PC-3 (cell line): Measurements from ENCODE around the gene TAS2R38. TPM values are rescaled to one million over a fixed set of nuclear protein-coding genes. Genes with fewer than 3 reads are reported as not detected.
"Not testable (repeated sequence)": the region's sequence is repeated elsewhere in the genome, so short reads cannot be mapped to it uniquely, and the experiment has no call there.

ENCODE experiments used
- ATAC-seq: fragments of 200-7000 bp; cut with Tn5 transposase; 2 replicates; pipeline ENCODE4 v1.9.1; 2020; ENCODE audit warnings: mild to moderate bottlenecking, moderate library complexity
- BruUV-seq: library from RNA; stranded (reverse); fragments of 400-500 nt; replicated peaks from 2 replicates; lab custom pipeline; 2021; lab: Mats Ljungman, UMichigan
- CTCF ChIA-PET: fragments of 300-600 bp; sonication (Branson Sonifier 250); formaldehyde crosslinking; loops from one replicate; lab custom pipeline; 2022; ENCODE audit warnings: antibody characterized with exemption; lab: Charles Lee
- POLR2A ChIA-PET: fragments of 300-600 bp; sonication (Branson Sonifier 250); formaldehyde crosslinking; loops from one replicate; lab custom pipeline; 2022; ENCODE audit warnings: antibody characterized with exemption; ENCODE audit not compliant: unreplicated experiment; lab: Charles Lee
- DNase-seq: peaks from one replicate; pipeline ENCODE4 v3.0.0-alpha.2; 2015
- H2AFZ ChIP-seq: fragments of 300-600 bp; sonication (generic); 2 replicates; pipeline ENCODE4 v1.6.0; 2016; ENCODE audit warnings: antibody characterized with exemption, low read length
- H3F3A ChIP-seq: fragments of 300-600 bp; sonication (generic); one replicate; pipeline ENCODE4 v1.6.0; 2017; ENCODE audit warnings: antibody characterized with exemption, low read length, control low read depth, mild to moderate bottlenecking; ENCODE audit not compliant: unreplicated experiment
- H3K27ac ChIP-seq: fragments of 300-600 bp; sonication (generic); 2 replicates; pipeline ENCODE4 v1.5.1; 2016; ENCODE audit warnings: mild to moderate bottlenecking, low read length
- H3K27me3 ChIP-seq: fragments of 300-600 bp; sonication (generic); 2 replicates; pipeline ENCODE4 v1.6.1; 2016; ENCODE audit warnings: low read length, mixed read lengths
- H3K36me3 ChIP-seq: fragments of 300-600 bp; sonication (generic); 2 replicates; pipeline ENCODE4 v1.6.1; 2016; ENCODE audit warnings: low read depth, mixed run types, low read length, mixed read lengths
- H3K4me1 ChIP-seq: fragments of 300-600 bp; sonication (generic); 2 replicates; pipeline ENCODE4 v1.5.1; 2016; ENCODE audit warnings: low read length; ENCODE audit not compliant: insufficient read depth
- H3K4me2 ChIP-seq: fragments of 300-600 bp; sonication (generic); 2 replicates; pipeline ENCODE4 v1.6.0; 2016; ENCODE audit warnings: low read length
- H3K4me3 ChIP-seq: fragments of 300-600 bp; sonication (generic); 2 replicates; pipeline ENCODE4 v1.5.1; 2016; ENCODE audit warnings: mild to moderate bottlenecking, low read length, mixed read lengths
- H3K79me2 ChIP-seq: fragments of 300-600 bp; sonication (generic); 2 replicates; pipeline ENCODE4 v1.6.1; 2017; ENCODE audit warnings: low read length, mixed read lengths
- H3K9ac ChIP-seq: fragments of 300-600 bp; sonication (generic); 2 replicates; pipeline ENCODE4 v1.6.0; 2016; ENCODE audit warnings: mild to moderate bottlenecking, low read length
- H3K9me2 ChIP-seq: fragments of 300-600 bp; sonication (generic); replicated peaks from 2 replicates; pipeline ENCODE4 v1.6.1; 2016; ENCODE audit warnings: mixed run types, low read length, mixed read lengths
- H3K9me3 ChIP-seq: fragments of 300-600 bp; sonication (generic); 2 replicates; pipeline ENCODE4 v1.6.1; 2016; ENCODE audit warnings: low read length, mixed read lengths
- H4K20me1 ChIP-seq: fragments of 300-600 bp; sonication (generic); 2 replicates; pipeline ENCODE4 v1.6.1; 2016; ENCODE audit warnings: low read length, mixed read lengths
- CTCF ChIP-seq: fragments of 300-600 bp; sonication (generic); conservative IDR thresholded peaks from 2 replicates; pipeline ENCODE4 v1.5.1; 2017; ENCODE audit warnings: antibody characterized with exemption, low read depth, mild to moderate bottlenecking, low read length
- EZH2 ChIP-seq: fragments of 300-600 bp; sonication (generic); IDR thresholded peaks from one replicate; pipeline ENCODE4 v1.6.1; 2017; ENCODE audit warnings: antibody characterized with exemption, mild to moderate bottlenecking, low read length; ENCODE audit not compliant: unreplicated experiment
- EZH2phosphoT487 ChIP-seq: fragments of 300-600 bp; sonication (generic); IDR thresholded peaks from 2 replicates; pipeline ENCODE4 v1.6.1; 2018; ENCODE audit warnings: mild to moderate bottlenecking, antibody characterized with exemption, low read length, borderline replicate concordance
- intact Hi-C: fragments of 100-400 bp; cut with micrococcal nuclease; formaldehyde crosslinking; loops from 2 replicates; pipeline ENCODE4 v1.9.0; 2023
- total RNA-seq: library from RNA; depleted of rRNA; stranded (reverse); fragments of >200 nt; gene quantifications from 2 replicates; pipeline ENCODE4 v1.2.3, GENCODE V29; 2014

Gene TAS2R38
- total RNA-seq, 1 experiment from 2014 or later, result not detected

GRCh38 chr7:141990011-141990725, 16.6 kb upstream of the TAS2R38 start:
- no TSS peak for BruUV-seq
- ATAC-seq (no peak), DNase-seq (no peak)
- H3F3A ChIP-seq, result no peaks in the 10 kb centered on the region
- no peaks in the 10 kb centered on the region for H3K9me3 ChIP-seq
- ChIA-PET POLR2A (no interaction called here), CTCF (no interaction called here)
- intact Hi-C loops, result no loop called here
- H3K4me2 ChIP-seq, result no peak overlapping the region
- H4K20me1 ChIP-seq, result no peaks in the 10 kb centered on the region
- no peaks in the 10 kb centered on the region for H3K79me2 ChIP-seq
- no peaks in the 10 kb centered on the region for H3K9me2 ChIP-seq
- H3K9ac ChIP-seq, result no peak overlapping the region
- TF ChIP-seq EZH2phosphoT487 (no peak), CTCF (no peak), EZH2 (no peak)
- no peak overlapping the region for H2AFZ ChIP-seq
- peaks cover 7% of the 10 kb centered on the region for H3K27me3 ChIP-seq
- H3K36me3 ChIP-seq, result no peaks in the 10 kb centered on the region
- H3K4me3 ChIP-seq, result no peak overlapping the region
- no peaks in the 10 kb centered on the region for H3K4me1 ChIP-seq
- H3K27ac ChIP-seq, result no peak overlapping the region

- H3K9me3 ChIP-seq, intact Hi-C loops, H4K20me1 ChIP-seq, H3K4me1 ChIP-seq, H3K36me3 ChIP-seq, H3K9me2 ChIP-seq, H3K9ac ChIP-seq, H3K79me2 ChIP-seq, ATAC-seq, H3K27me3 ChIP-seq, CTCF ChIA-PET, H3K4me2 ChIP-seq, POLR2A ChIA-PET, H2AFZ ChIP-seq, H3F3A ChIP-seq, DNase-seq, H3K27ac ChIP-seq, H3K4me3 ChIP-seq, BruUV-seq: not testable (repeated sequence)
Observed at GRCh38 chr7:141987803-141988202, 14.2 kb upstream of the TAS2R38 start.

- no TSS peak for BruUV-seq
- Histone ChIP-seq H3K9me3 (no peaks in the 10 kb centered on the region), H3K79me2 (no peaks in the 10 kb centered on the region), H4K20me1 (no peaks in the 10 kb centered on the region), H3K27me3 (peaks cover 5% of the 10 kb centered on the region), H3K27ac (no peak overlapping the region), H2AFZ (no peak overlapping the region), H3K4me3 (no peak overlapping the region), H3F3A (no peaks in the 10 kb centered on the region), H3K9me2 (no peaks in the 10 kb centered on the region), H3K4me2 (no peak overlapping the region), H3K36me3 (no peaks in the 10 kb centered on the region), H3K4me1 (no peaks in the 10 kb centered on the region), H3K9ac (no peak overlapping the region)
- ATAC-seq, result no peak
- CTCF ChIA-PET, result no interaction called here
- DNase-seq, result no peak
- intact Hi-C loops, result no loop called here
- TF ChIP-seq EZH2phosphoT487 (no peak), CTCF (no peak), EZH2 (no peak)
- POLR2A ChIA-PET, result no interaction called here
Observed at GRCh38 chr7:141986923-141987322, 13.3 kb upstream of the TAS2R38 start.

GRCh38 chr7:141985926-141986325, 12.4 kb upstream of the TAS2R38 start:
- H3K9me3 ChIP-seq, H4K20me1 ChIP-seq, H3K4me2 ChIP-seq, H3K9ac ChIP-seq, H3F3A ChIP-seq, H3K79me2 ChIP-seq, H3K9me2 ChIP-seq, POLR2A ChIA-PET, H3K4me3 ChIP-seq, H3K36me3 ChIP-seq, H3K27me3 ChIP-seq, H3K4me1 ChIP-seq, H2AFZ ChIP-seq, BruUV-seq, DNase-seq, ATAC-seq, CTCF ChIA-PET, intact Hi-C loops, H3K27ac ChIP-seq: not testable (repeated sequence)
